Endodermal cell (in vitro differentiated cells): ENCODE data around the gene FAM181B. TPM values are rescaled to one million over a fixed set of nuclear protein-coding genes. Genes with fewer than 3 reads are reported as not detected.

ENCODE experiments used
- DNase-seq: peaks from one replicate; pipeline ENCODE4 v3.0.0-alpha.2; 2017
- H3K27ac ChIP-seq: 2 replicates; pipeline ENCODE4 v1.5.1; 2013; ENCODE audit warnings: mild to moderate bottlenecking, low read depth, low read length, moderate library complexity
- H3K27me3 ChIP-seq: 2 replicates; pipeline ENCODE4 v1.6.1; 2013; ENCODE audit warnings: mild to moderate bottlenecking, low read length, moderate library complexity; ENCODE audit not compliant: insufficient read depth, control insufficient read depth, poor library complexity, severe bottlenecking
- H3K36me3 ChIP-seq: 2 replicates; pipeline ENCODE4 v1.7.0; 2013; ENCODE audit warnings: mild to moderate bottlenecking, low read length, moderate library complexity; ENCODE audit not compliant: control insufficient read depth, insufficient read depth
- H3K4me1 ChIP-seq: one replicate; pipeline ENCODE4 v1.7.0; 2013; ENCODE audit warnings: low read length; ENCODE audit not compliant: control insufficient read depth, insufficient read depth
- H3K4me3 ChIP-seq: 2 replicates; pipeline ENCODE4 v1.5.1; 2013; ENCODE audit warnings: mild to moderate bottlenecking, low read length, moderate library complexity
- H3K9ac ChIP-seq: 2 replicates; pipeline ENCODE4 v1.6.1; 2013; ENCODE audit warnings: mild to moderate bottlenecking, low read length, moderate library complexity; ENCODE audit not compliant: poor library complexity, severe bottlenecking; ENCODE audit errors: extremely low read depth
- H3K9me3 ChIP-seq: 2 replicates; pipeline ENCODE4 v1.6.1; 2013; ENCODE audit warnings: mild to moderate bottlenecking, low read length, moderate library complexity; ENCODE audit not compliant: control insufficient read depth
- H3K27ac Mint-ChIP-seq: 2 replicates; pipeline ENCODE4 v1.8.0; 2020; ENCODE audit warnings: mixed read lengths
- H3K27me3 Mint-ChIP-seq: 2 replicates; pipeline ENCODE4 v1.8.0; 2021; ENCODE audit warnings: mild to moderate bottlenecking, mixed read lengths; ENCODE audit not compliant: insufficient read depth
- H3K36me3 Mint-ChIP-seq: 2 replicates; pipeline ENCODE4 v1.8.0; 2020; ENCODE audit warnings: low read depth, mixed read lengths
- H3K4me1 Mint-ChIP-seq: 2 replicates; pipeline ENCODE4 v1.8.0; 2020; ENCODE audit warnings: mixed read lengths
- H3K4me3 Mint-ChIP-seq: 2 replicates; pipeline ENCODE4 v1.8.0; 2020; ENCODE audit warnings: mild to moderate bottlenecking, moderate library complexity, mixed read lengths
- H3K9me3 Mint-ChIP-seq: 2 replicates; pipeline ENCODE4 v1.8.0; 2020; ENCODE audit warnings: mild to moderate bottlenecking, mixed read lengths
- WGBS, 2 experiments: methylation state at CpG; one replicate each; pipeline versions ENCODE4 v1.1.5 to v1.1.7; 2013; ENCODE audit warnings: missing lambda C conversion rate in 2 of 2, mixed read lengths in 1 of 2; ENCODE audit not compliant: insufficient coverage in 1 of 2, insufficient read length in 1 of 2; 5-methylcytosine and 5-hydroxymethylcytosine counted together
- total RNA-seq, 2 donors: library from RNA; stranded (reverse); fragmentation: NEBNext Ultra II Directional in 1 of 2; extraction: Animal tissue kit (Norgen Biotek cat#: 25700) in 1 of 2; gene quantifications; 2 replicates in 1 of 2; 3 replicates in 1 of 2; pipeline ENCODE4 v1.2.1, GENCODE V29; 2021
- TF ChIP-seq, protein P1 (sequence below): fragments of 200-600 bp; sonication (generic); conservative IDR thresholded peaks from 2 replicates; pipeline ENCODE4 v1.5.0; 2021; ENCODE audit warnings: antibody characterized with exemption, mild to moderate bottlenecking

FAM181B gene
- total RNA-seq, 2 donors from 2014 or later, result 1.5 to 4.7 TPM

DNA sequence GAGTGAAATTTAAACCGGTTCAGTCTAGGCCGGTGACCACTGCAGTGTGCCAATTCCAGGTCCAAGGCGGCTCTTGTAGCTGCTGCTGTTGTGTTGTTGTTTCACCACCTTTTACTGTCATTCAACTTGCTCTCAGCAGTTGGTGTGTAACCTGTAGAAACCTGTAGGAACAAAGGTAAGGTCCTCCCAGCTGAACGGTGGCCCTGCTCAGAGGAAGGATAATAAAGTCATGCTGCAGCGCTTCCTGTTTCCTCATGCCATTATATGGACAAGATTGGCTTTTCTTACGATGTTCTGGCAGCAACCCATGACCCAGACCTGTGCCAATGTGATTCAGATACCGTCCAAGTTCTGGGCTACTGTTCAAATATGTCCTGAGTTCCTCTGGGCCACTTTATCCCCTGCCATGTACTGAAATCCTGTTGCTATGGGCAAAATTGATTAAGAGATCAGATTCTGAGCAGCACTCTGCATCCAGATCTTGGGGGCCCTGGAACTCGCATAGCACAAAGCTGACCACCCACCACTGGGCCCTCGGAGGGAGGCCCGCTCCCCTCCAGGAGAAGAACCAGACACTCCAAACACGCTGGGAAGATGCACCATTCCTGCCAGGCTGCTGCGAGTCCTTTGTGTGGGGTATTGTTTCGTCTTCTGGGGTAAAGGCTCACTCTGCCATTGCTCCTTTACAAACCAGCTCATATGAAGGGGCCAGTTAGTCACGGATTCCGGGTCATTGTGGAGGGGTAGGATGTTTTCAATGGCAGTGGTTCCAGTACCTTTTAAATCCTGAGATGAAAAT lies 13.2 kb downstream of the FAM181B start:
- DNase-seq, result no peak
- H3K27me3 ChIP-seq, result no peaks in the 10 kb centered on the region

DNA sequence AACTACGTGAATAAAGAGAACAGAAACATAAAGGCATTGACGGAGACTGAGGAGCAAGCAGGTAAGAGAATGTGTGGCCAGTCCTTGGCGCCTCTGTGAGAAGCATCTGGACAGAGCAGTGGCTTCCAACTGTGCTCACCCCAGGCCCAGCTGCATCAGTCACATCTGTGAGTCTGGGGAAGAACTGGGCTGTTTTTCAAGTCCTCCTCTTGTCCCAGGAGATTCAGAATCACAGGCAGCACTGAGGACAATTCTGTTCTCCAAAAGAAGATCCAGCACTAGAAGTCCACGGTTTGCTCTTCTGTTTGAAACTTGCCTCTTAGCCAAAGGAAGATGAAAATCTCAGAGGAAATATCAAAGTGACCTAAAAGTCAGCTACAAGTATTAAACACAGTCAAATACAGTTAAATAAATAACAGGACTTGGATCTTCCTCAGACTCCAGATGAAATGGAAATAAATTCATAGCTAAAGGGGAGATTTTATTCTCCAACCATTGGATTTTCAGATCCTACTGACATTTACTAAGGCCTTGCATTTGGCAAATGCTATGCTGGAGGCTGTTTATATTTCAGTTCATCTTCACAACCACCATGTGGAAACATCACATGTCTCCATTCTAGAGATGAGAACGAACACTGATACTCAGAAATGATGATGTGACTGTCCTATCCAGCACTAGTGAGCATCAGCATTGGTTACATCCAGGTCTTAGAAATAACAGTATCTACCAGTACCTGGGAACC lies 14.1 kb downstream of the FAM181B start:
- no peak overlapping the region for H3K4me3 ChIP-seq
- Mint-ChIP-seq H3K9me3 (no peaks in the 10 kb centered on the region), H3K4me1 (peaks cover 3% of the 10 kb centered on the region), H3K4me3 (no peak overlapping the region), H3K36me3 (no peaks in the 10 kb centered on the region), H3K27me3 (peaks cover 16% of the 10 kb centered on the region), H3K27ac (no peak overlapping the region)
- no peak for DNase-seq
- peaks cover 3% of the 10 kb centered on the region for H3K4me1 ChIP-seq
- 85 to 90% methylated on average over 5 of the region's 5 CpGs for WGBS, 2 experiments
- H3K36me3 ChIP-seq, result no peaks in the 10 kb centered on the region
- no peak overlapping the region for H3K9ac ChIP-seq
- no peak overlapping the region for H3K27ac ChIP-seq
- no peaks in the 10 kb centered on the region for H3K27me3 ChIP-seq
- TF ChIP-seq, protein P1, sequence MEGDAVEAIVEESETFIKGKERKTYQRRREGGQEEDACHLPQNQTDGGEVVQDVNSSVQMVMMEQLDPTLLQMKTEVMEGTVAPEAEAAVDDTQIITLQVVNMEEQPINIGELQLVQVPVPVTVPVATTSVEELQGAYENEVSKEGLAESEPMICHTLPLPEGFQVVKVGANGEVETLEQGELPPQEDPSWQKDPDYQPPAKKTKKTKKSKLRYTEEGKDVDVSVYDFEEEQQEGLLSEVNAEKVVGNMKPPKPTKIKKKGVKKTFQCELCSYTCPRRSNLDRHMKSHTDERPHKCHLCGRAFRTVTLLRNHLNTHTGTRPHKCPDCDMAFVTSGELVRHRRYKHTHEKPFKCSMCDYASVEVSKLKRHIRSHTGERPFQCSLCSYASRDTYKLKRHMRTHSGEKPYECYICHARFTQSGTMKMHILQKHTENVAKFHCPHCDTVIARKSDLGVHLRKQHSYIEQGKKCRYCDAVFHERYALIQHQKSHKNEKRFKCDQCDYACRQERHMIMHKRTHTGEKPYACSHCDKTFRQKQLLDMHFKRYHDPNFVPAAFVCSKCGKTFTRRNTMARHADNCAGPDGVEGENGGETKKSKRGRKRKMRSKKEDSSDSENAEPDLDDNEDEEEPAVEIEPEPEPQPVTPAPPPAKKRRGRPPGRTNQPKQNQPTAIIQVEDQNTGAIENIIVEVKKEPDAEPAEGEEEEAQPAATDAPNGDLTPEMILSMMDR, result no peak
- H3K9me3 ChIP-seq, result no peaks in the 10 kb centered on the region

More for the DNA sequence above, 13.2 kb downstream of the FAM181B start:
- Mint-ChIP-seq H3K36me3 (no peaks in the 10 kb centered on the region), H3K9me3 (no peaks in the 10 kb centered on the region), H3K4me1 (peaks cover 3% of the 10 kb centered on the region), H3K27me3 (peaks cover 16% of the 10 kb centered on the region), H3K4me3 (no peak overlapping the region), H3K27ac (no peak overlapping the region)
- H3K9me3 ChIP-seq, result no peaks in the 10 kb centered on the region
- 80 to 84% methylated on average over 8 to 15 of the region's 15 CpGs for WGBS, 2 experiments
- H3K9ac ChIP-seq, result no peak overlapping the region
- no peaks in the 10 kb centered on the region for H3K4me1 ChIP-seq
- H3K27ac ChIP-seq, result peak overlapping the region; percentile 37
- TF ChIP-seq, protein P1, result no peak
- H3K4me3 ChIP-seq, result no peak overlapping the region
- no peaks in the 10 kb centered on the region for H3K36me3 ChIP-seq

DNA sequence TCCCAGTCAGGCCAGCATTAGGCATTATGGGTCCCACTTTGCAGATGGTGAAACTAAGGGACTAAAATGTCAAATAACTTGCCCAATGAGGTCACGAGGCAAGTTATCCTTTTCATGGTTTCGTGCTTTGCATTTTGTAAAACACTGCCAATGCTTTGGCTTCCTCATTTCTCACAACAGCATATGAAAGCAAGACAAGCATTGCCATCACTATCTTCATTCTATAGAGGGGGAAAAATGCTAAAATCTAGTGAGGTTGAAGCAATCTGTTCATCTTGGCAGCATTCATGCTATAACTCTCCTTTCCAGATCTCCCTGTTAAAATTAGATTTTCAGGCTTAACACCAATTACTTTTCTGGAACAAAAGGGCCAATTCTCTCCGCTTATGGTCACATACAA lies 14.8 kb downstream of the FAM181B start:
- Mint-ChIP-seq H3K9me3 (no peaks in the 10 kb centered on the region), H3K27ac (no peak overlapping the region), H3K4me1 (peaks cover 2% of the 10 kb centered on the region), H3K27me3 (peaks cover 16% of the 10 kb centered on the region), H3K36me3 (no peaks in the 10 kb centered on the region), H3K4me3 (no peak overlapping the region)
- WGBS, 2 experiments, result 52 to 80% methylated on average over 1 to 3 of the region's 3 CpGs
- Histone ChIP-seq H3K9me3 (no peaks in the 10 kb centered on the region), H3K27me3 (no peaks in the 10 kb centered on the region), H3K9ac (no peak overlapping the region), H3K27ac (no peak overlapping the region), H3K4me1 (peaks cover 6% of the 10 kb centered on the region), H3K4me3 (no peak overlapping the region), H3K36me3 (no peaks in the 10 kb centered on the region)
- TF ChIP-seq, protein P1, result no peak
- DNase-seq, result no peak
